H9 (cell line): ENCODE data around the gene DGKG. TPM values are rescaled to one million over a fixed set of nuclear protein-coding genes. Genes with fewer than 3 reads are reported as not detected.

ENCODE experiments used
- DNase-seq: peaks from one replicate; pipeline ENCODE4 v3.0.0-alpha.2; 2017
- H2AFZ ChIP-seq: one replicate; pipeline ENCODE4 v1.6.1; 2013; ENCODE audit warnings: mild to moderate bottlenecking, low read length, control low read depth, moderate library complexity
- H2AK5ac ChIP-seq: 2 replicates; pipeline ENCODE4 v1.6.1; 2013; ENCODE audit warnings: low read length, control low read depth, mixed read lengths; ENCODE audit not compliant: insufficient read length
- H2BK120ac ChIP-seq: one replicate; pipeline ENCODE4 v1.6.1; 2013; ENCODE audit warnings: low read depth, mild to moderate bottlenecking, low read length, control low read depth, inconsistent platforms; ENCODE audit not compliant: poor library complexity, severe bottlenecking
- H2BK12ac ChIP-seq: 2 replicates; pipeline ENCODE4 v1.6.1; 2013; ENCODE audit warnings: low read length, control low read depth, mixed read lengths, low read depth; ENCODE audit not compliant: insufficient read length
- H2BK15ac ChIP-seq: 2 replicates; pipeline ENCODE4 v1.6.1; 2013; ENCODE audit warnings: low read depth, low read length, control low read depth
- H2BK20ac ChIP-seq: one replicate; pipeline ENCODE4 v1.6.1; 2013; ENCODE audit warnings: low read depth, mild to moderate bottlenecking, low read length, control low read depth, inconsistent platforms; ENCODE audit not compliant: poor library complexity, severe bottlenecking
- H2BK5ac ChIP-seq: 2 replicates; pipeline ENCODE4 v1.6.1; 2013; ENCODE audit warnings: low read length, control low read depth, mixed read lengths; ENCODE audit not compliant: insufficient read length
- H3K14ac ChIP-seq: 2 replicates; pipeline ENCODE4 v1.6.1; 2013; ENCODE audit warnings: low read length, control low read depth; ENCODE audit not compliant: insufficient read depth
- H3K18ac ChIP-seq: 2 replicates; pipeline ENCODE4 v1.6.1; 2013; ENCODE audit warnings: low read depth, mild to moderate bottlenecking, mixed read lengths, low read length, control low read depth; ENCODE audit not compliant: insufficient read length
- H3K23ac ChIP-seq: 2 replicates; pipeline ENCODE4 v1.6.1; 2013; ENCODE audit warnings: low read length, control low read depth, mixed read lengths, low read depth; ENCODE audit not compliant: insufficient read length
- H3K23me2 ChIP-seq: 2 replicates; pipeline ENCODE4 v1.6.1; 2013; ENCODE audit warnings: low read depth, mild to moderate bottlenecking, mixed read lengths, low read length, control low read depth; ENCODE audit not compliant: insufficient read length, poor library complexity, severe bottlenecking
- H3K27ac ChIP-seq: 2 replicates; pipeline ENCODE4 v1.5.1; 2013; ENCODE audit warnings: low read length, control low read depth, mixed read lengths, low read depth; ENCODE audit not compliant: insufficient read length
- H3K27me3 ChIP-seq: 2 replicates; pipeline ENCODE4 v1.6.1; 2013; ENCODE audit warnings: low read length, control low read depth, inconsistent platforms; ENCODE audit not compliant: insufficient read depth
- H3K4ac ChIP-seq: 2 replicates; pipeline ENCODE4 v1.6.1; 2013; ENCODE audit warnings: low read depth, mild to moderate bottlenecking, control low read depth, inconsistent platforms, low read length, moderate library complexity
- H3K4me1 ChIP-seq: 2 replicates; pipeline ENCODE4 v1.6.1; 2013; ENCODE audit warnings: low read length, control low read depth, inconsistent platforms; ENCODE audit not compliant: insufficient read depth
- H3K4me2 ChIP-seq: 2 replicates; pipeline ENCODE4 v1.6.1; 2013; ENCODE audit warnings: low read length, control low read depth, mixed read lengths; ENCODE audit not compliant: insufficient read length, insufficient read depth
- H3K56ac ChIP-seq: 2 replicates; pipeline ENCODE4 v1.6.1; 2013; ENCODE audit warnings: low read depth, mild to moderate bottlenecking, mixed read lengths, low read length, control low read depth; ENCODE audit not compliant: insufficient read length
- H3K79me1 ChIP-seq: 2 replicates; pipeline ENCODE4 v1.6.1; 2013; ENCODE audit warnings: low read depth, mild to moderate bottlenecking, moderate library complexity, low read length, control low read depth, inconsistent platforms; ENCODE audit not compliant: insufficient read depth, poor library complexity, severe bottlenecking
- H3K79me2 ChIP-seq: 2 replicates; pipeline ENCODE4 v1.6.1; 2013; ENCODE audit warnings: low read length, control low read depth, inconsistent platforms; ENCODE audit not compliant: insufficient read depth
- H3K9ac ChIP-seq: 2 replicates; pipeline ENCODE4 v1.6.1; 2013; ENCODE audit warnings: low read length, control low read depth, mixed read lengths; ENCODE audit not compliant: insufficient read length; ENCODE audit errors: extremely low read depth
- H3K9me3 ChIP-seq: one replicate; pipeline ENCODE4 v1.6.1; 2013; ENCODE audit warnings: low read depth, low read length, inconsistent platforms; ENCODE audit not compliant: control insufficient read depth
- H3T11ph ChIP-seq: one replicate; pipeline ENCODE4 v1.6.1; 2013; ENCODE audit warnings: mild to moderate bottlenecking, low read length, control low read depth, inconsistent platforms
- H4K20me1 ChIP-seq: one replicate; pipeline ENCODE4 v1.6.1; 2013; ENCODE audit not compliant: control insufficient read depth, insufficient read length, insufficient read depth
- H4K5ac ChIP-seq: 2 replicates; pipeline ENCODE4 v1.6.1; 2013; ENCODE audit warnings: low read depth, mild to moderate bottlenecking, mixed read lengths, low read length, control low read depth; ENCODE audit not compliant: insufficient read length
- H4K8ac ChIP-seq: replicated peaks from 2 replicates; pipeline ENCODE4 v1.6.1; 2013; ENCODE audit warnings: low read length, control low read depth, mixed read lengths, low read depth; ENCODE audit not compliant: insufficient read length
- H4K91ac ChIP-seq: 2 replicates; pipeline ENCODE4 v1.6.1; 2013; ENCODE audit warnings: low read depth, mild to moderate bottlenecking, moderate library complexity, mixed read lengths, low read length, control low read depth; ENCODE audit not compliant: insufficient read length
- H3K27ac Mint-ChIP-seq, 3 experiments: 2 replicates in 2 of 3; 3 replicates in 1 of 3; pipeline ENCODE4 v1.8.0; 2020 to 2021; ENCODE audit warnings: mixed read lengths in 3 of 3, mild to moderate bottlenecking in 1 of 3, moderate library complexity in 1 of 3
- H3K27me3 Mint-ChIP-seq: 2 replicates; pipeline ENCODE4 v1.8.0; 2021; ENCODE audit warnings: low read depth, mild to moderate bottlenecking, moderate library complexity, mixed read lengths
- H3K36me3 Mint-ChIP-seq, 3 experiments: 2 replicates in 2 of 3; 3 replicates in 1 of 3; pipeline ENCODE4 v1.8.0; 2020 to 2021; ENCODE audit warnings: low read depth in 3 of 3, mixed read lengths in 3 of 3; ENCODE audit not compliant: insufficient read depth in 1 of 3
- H3K4me1 Mint-ChIP-seq, 2 experiments: 2 replicates each; pipeline ENCODE4 v1.8.0; 2020; ENCODE audit warnings: mixed read lengths in 2 of 2
- H3K4me3 Mint-ChIP-seq, 2 experiments: 2 replicates in 1 of 2; 3 replicates in 1 of 2; pipeline ENCODE4 v1.8.0; 2020 to 2021; ENCODE audit warnings: mild to moderate bottlenecking in 2 of 2, mixed read lengths in 2 of 2, moderate library complexity in 1 of 2
- H3K9me3 Mint-ChIP-seq, 2 experiments: 2 replicates in 1 of 2; 3 replicates in 1 of 2; pipeline ENCODE4 v1.8.0; 2020; ENCODE audit warnings: mild to moderate bottlenecking in 2 of 2, mixed read lengths in 2 of 2, moderate library complexity in 1 of 2
- WGBS: extraction: QIAGEN DNeasy Blood & Tissue Kit; methylation state at CpG from one replicate; pipeline ENCODE4 v1.1.7; 2013; ENCODE audit warnings: missing lambda C conversion rate, low lambda C conversion rate, mixed read lengths; ENCODE audit not compliant: insufficient read length; ENCODE audit errors: extremely low coverage; 5-methylcytosine and 5-hydroxymethylcytosine counted together
- total RNA-seq: library from RNA; stranded (reverse); gene quantifications from 2 replicates; pipeline ENCODE4 v1.2.1, GENCODE V29; 2021
- TF ChIP-seq, protein P1 (sequence below): fragments of 200-600 bp; sonication (generic); conservative IDR thresholded peaks from 3 replicates; pipeline ENCODE4 v1.8.0; 2021; ENCODE audit warnings: antibody characterized with exemption, mild to moderate bottlenecking

Gene DGKG
- total RNA-seq, 1 experiment from 2014 or later: not detected

DNA sequence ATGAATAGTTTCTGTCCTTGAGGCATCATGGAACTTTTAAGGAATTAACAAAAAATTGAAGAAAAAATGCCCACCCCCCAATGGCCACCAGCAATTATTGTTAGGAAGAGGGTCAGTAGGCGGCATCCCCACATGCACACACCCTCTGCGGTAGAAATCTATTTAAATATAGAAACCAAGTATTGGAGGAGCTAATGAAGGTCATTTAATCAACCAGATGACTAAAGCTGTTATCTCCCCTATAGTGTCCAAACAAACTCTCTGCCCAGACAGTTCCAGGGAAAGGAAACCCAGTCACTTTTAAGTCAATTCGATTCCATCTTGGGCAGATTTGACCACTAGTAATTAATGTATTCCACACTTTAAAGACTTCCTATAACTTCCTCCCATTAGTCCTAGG is 47.1 kb downstream of the DGKG start:
- Mint-ChIP-seq H3K36me3 (no peaks in the 10 kb centered on the region), H3K27ac (no peak overlapping the region), H3K27me3 (peaks cover 3% of the 10 kb centered on the region), H3K4me1 (peaks cover 4 to 14% of the 10 kb centered on the region in 2 experiments), H3K9me3 (no peaks in the 10 kb centered on the region), H3K4me3 (no peak overlapping the region)
- Histone ChIP-seq H4K20me1 (no peaks in the 10 kb centered on the region), H3T11ph (no peak overlapping the region), H2BK15ac (no peak overlapping the region), H3K9me3 (no peaks in the 10 kb centered on the region), H3K27ac (no peak overlapping the region), H3K18ac (no peak overlapping the region), H3K4ac (no peak overlapping the region), H4K91ac (no peak overlapping the region), H3K23ac (no peak overlapping the region), H2BK12ac (no peak overlapping the region), H3K14ac (no peak overlapping the region), H3K4me2 (no peak overlapping the region), H2BK120ac (no peak overlapping the region), H2BK5ac (no peak overlapping the region), H3K56ac (no peak overlapping the region), H2AK5ac (no peak overlapping the region), H3K23me2 (no peaks in the 10 kb centered on the region), H2AFZ (no peak overlapping the region), H3K4me1 (no peaks in the 10 kb centered on the region; the same call in 1 of the 2 replicates), H3K9ac (no peak overlapping the region), H2BK20ac (no peak overlapping the region), H3K27me3 (no peaks in the 10 kb centered on the region), H4K8ac (no peak overlapping the region), H3K79me2 (no peaks in the 10 kb centered on the region), H4K5ac (no peak overlapping the region), H3K79me1 (no peaks in the 10 kb centered on the region)
- TF ChIP-seq, protein P1, sequence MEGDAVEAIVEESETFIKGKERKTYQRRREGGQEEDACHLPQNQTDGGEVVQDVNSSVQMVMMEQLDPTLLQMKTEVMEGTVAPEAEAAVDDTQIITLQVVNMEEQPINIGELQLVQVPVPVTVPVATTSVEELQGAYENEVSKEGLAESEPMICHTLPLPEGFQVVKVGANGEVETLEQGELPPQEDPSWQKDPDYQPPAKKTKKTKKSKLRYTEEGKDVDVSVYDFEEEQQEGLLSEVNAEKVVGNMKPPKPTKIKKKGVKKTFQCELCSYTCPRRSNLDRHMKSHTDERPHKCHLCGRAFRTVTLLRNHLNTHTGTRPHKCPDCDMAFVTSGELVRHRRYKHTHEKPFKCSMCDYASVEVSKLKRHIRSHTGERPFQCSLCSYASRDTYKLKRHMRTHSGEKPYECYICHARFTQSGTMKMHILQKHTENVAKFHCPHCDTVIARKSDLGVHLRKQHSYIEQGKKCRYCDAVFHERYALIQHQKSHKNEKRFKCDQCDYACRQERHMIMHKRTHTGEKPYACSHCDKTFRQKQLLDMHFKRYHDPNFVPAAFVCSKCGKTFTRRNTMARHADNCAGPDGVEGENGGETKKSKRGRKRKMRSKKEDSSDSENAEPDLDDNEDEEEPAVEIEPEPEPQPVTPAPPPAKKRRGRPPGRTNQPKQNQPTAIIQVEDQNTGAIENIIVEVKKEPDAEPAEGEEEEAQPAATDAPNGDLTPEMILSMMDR: no peak
- WGBS: no CpG with 5 or more reads among the region's 3 CpGs
- DNase-seq: no peak
